HepG2 (cell line): ENCODE measurements around the gene SPRED3.

ENCODE experiments used
- ETV6 ChIP-seq: sonication (generic); formaldehyde crosslinking; conservative IDR thresholded peaks from 2 replicates; pipeline ENCODE4 v1.4.0; 2020; ENCODE audit warnings: missing genetic modification reagents
- HNRNPK ChIP-seq: fragments of 200-400 bp; formaldehyde crosslinking; IDR thresholded peaks from 2 replicates; pipeline ENCODE4 v1.6.1; 2018; ENCODE audit warnings: low read length, low read depth, moderate library complexity, mild to moderate bottlenecking; ENCODE audit not compliant: poor library complexity, severe bottlenecking
- MBD4 ChIP-seq: IDR thresholded peaks from 2 replicates; pipeline ENCODE4 v1.6.1; 2012; ENCODE audit warnings: low read length, inconsistent platforms, borderline replicate concordance
- MYC ChIP-seq: sonication (generic); formaldehyde crosslinking; IDR thresholded peaks from 2 replicates; pipeline ENCODE4 v1.9.0; 2021; ENCODE audit warnings: missing genetic modification reagents, borderline replicate concordance
- NFATC3 ChIP-seq: sonication (generic); formaldehyde crosslinking; IDR thresholded peaks from 2 replicates; pipeline ENCODE4 v1.5.1; 2020; ENCODE audit warnings: mild to moderate bottlenecking, missing genetic modification reagents
- ZBTB8A ChIP-seq: sonication (generic); formaldehyde crosslinking; IDR thresholded peaks from 2 replicates; pipeline ENCODE4 v1.4.0; 2020; ENCODE audit warnings: mild to moderate bottlenecking, low read depth, missing genetic modification reagents, borderline replicate concordance
- ZFP36 ChIP-seq: fragments of 150-350 bp; IDR thresholded peaks from 2 replicates; pipeline ENCODE4 v1.6.1; 2018; ENCODE audit warnings: borderline replicate concordance, low read length, low read depth; ENCODE audit not compliant: partially characterized antibody
- ZMAT3 ChIP-seq: sonication (generic); formaldehyde crosslinking; conservative IDR thresholded peaks from 2 replicates; pipeline ENCODE4 v1.7.0; 2021; ENCODE audit warnings: missing genetic modification reagents
- ZNF121 ChIP-seq: sonication (generic); formaldehyde crosslinking; IDR thresholded peaks from 2 replicates; pipeline ENCODE4 v1.5.0; 2020; ENCODE audit warnings: mild to moderate bottlenecking, missing genetic modification reagents
- ZNF354B ChIP-seq: sonication (generic); formaldehyde crosslinking; IDR thresholded peaks from 2 replicates; pipeline ENCODE4 v1.8.0; 2022; ENCODE audit warnings: mild to moderate bottlenecking, missing genetic modification reagents

DNA sequence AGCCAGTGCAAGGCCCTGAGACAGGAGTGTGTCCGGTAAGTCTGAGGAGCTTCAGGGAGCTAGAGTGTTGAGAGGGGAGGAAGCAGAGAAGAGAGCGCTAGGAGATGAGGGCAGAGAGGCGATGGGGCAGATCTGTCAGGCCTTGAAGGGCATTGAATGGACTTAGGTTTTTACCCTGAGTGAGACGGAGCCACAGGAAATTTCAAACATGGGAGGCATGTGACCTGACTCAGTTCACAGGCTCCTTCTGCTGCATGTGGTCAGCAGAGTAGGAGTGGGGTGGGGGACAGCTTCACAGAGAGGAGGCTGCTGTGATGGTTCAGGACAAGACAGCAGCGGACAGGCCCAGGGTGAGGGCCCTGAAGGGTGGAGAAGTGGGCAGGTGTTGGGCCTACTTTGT, 11.9 kb downstream of the SPRED3 start:
- TF ChIP-seq MYC (CRISPR knock-in tag) = no peak
- TF ChIP-seq HNRNPK = no peak
- no peak for TF ChIP-seq ZBTB8A
- no peak for TF ChIP-seq ZNF121 (CRISPR knock-in tag)
- TF ChIP-seq NFATC3 (CRISPR knock-in tag) = no peak
- TF ChIP-seq ETV6 (CRISPR knock-in tag) = no peak
- no peak for TF ChIP-seq MBD4
- no peak for TF ChIP-seq ZMAT3 (CRISPR knock-in tag)
- TF ChIP-seq ZFP36 = no peak
- no peak for TF ChIP-seq ZNF354B (CRISPR knock-in tag)
